HG03342 (cell line): ENCODE measurements around the gene KPNA5.
A peak's percentile ranks its signal among the peaks of the same experiment; 100 is the strongest.
"Not testable (repeated sequence)": the region's sequence is repeated elsewhere in the genome, so short reads cannot be mapped to it uniquely, and the experiment has no call there.

ENCODE experiments used
- ATAC-seq: cut with Tn5 transposase; IDR thresholded peaks from one replicate; pipeline ENCODE4 v1.9.1; 2021; ENCODE audit warnings: mild to moderate bottlenecking, moderate library complexity; ENCODE audit not compliant: unreplicated experiment

KPNA5 gene

GRCh38 chr6:116680880-116681672 lies at the start of gene KPNA5:
TSS of gene KPNA5 (plus strand) at chr6:116681211. CDS start at chr6:116681335, 124 bp downstream.
- ATAC-seq, result peak; percentile 92

DNA sequence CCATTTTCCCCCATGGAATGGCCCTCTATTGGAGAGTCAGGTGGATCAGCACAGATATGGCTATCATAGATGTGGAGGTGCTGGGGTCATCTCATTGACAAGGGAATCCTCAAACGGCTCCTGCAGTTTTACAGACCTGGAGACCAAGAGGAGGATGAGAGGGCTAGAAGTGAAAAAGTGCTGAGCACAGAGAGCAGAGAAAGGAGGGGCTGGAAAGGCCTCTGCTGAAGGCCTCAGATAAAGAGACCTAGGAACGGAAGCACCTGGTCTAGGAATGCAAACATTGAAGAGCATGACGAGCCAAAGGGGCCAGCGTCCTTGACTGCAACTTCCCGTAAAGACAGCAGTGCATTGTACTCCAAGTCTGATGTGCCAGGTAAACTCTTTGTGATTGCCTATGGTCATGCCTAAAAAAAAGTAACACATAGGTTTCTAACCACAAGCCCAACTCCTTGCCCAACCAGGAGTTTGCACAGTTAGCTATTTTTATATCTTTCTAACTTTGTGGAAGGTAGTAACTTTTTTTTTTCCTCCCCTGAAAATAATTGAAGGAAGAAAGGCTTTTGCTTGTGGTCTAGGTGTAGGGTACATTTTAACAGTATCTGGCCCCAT lies 49.5 kb upstream of the KPNA5 start:
- ATAC-seq, result peak; percentile 68

DNA sequence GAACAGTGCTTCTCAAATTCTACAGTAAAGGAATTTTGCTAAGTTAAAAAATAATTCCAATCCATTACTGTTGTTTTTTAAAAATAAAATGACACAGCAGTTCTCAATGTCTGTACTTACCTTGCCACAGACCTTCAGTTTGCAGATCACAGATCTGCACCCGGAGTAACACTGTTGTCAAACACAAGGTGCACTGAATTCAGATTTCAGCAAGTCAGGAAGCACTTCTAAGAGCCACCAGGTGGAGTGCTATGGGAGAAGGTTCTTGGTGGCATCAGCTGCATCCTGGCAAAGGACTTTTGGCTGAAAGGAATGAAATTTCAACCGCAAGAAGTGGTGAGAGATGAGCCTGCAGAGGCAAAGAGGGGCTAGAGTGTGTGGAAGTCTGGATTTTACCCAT lies 47.3 kb upstream of the KPNA5 start:
- no peak for ATAC-seq

- ATAC-seq, result no peak
These were observed 32.9 kb upstream of the KPNA5 start for GRCh38 chr6:116648156-116648555.

DNA sequence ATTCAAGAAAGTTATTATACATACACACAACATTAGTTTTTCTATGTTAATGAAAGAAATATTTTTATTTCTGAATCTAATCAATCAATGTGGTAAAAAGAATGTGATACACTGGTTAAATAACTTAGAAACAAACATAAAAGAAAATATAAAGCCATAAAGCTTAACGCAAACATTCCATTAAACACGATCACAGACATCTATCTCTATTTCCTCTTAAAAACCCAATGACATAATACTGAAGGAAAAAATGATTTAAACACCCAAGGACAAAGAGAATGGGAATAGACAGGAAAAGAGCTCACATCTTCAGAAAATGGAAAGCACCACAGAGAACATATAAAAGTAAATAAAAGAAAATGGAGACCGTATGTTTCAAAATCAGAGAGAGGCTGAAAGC lies 31.9 kb upstream of the KPNA5 start:
- ATAC-seq, result no peak

GRCh38 chr6:116651916-116652315 lies 29.1 kb upstream of the KPNA5 start:
- ATAC-seq, result no peak

GRCh38 chr6:116661594-116661993 lies 19.4 kb upstream of the KPNA5 start:
- no peak for ATAC-seq

DNA sequence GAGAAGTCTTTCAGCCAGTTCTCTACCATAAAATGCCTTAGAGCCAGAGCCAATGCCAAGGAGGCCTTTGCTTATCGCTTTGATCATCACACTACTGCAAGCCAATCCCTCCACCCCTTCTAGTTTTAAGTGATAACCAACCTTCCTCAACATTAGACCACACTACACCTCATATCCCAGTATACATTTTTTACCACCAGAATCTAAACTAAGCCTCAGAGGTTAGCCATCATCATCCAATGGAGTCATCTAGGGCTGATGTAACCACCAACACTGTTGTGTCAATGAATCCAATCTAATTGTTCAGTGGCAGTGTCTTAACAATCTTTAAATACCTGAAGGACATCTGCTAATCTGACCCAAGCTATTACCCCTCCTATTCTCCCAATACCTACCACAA lies 18.8 kb upstream of the KPNA5 start:
- ATAC-seq, result no peak

GRCh38 chr6:116663308-116663707 lies 17.7 kb upstream of the KPNA5 start:
- no peak for ATAC-seq

DNA sequence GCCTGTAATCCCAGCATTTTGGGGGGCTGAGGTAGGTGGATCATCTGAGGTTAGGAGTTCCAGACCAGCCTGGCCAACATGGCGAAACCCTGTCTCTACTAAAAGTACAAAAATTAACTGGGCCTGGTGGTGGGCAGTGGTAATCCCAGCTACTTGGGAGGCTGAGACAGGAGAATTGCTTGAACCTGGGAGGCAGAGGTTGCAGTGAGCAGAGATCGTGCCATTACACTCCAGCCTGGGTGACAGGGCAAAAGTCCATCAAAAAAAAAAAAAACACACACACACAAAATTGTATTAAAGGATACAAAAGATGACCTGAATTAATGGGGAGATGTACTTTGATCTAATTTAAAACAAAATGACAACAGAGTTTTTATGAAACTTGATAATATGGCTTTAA lies 16.8 kb upstream of the KPNA5 start:
- not testable (repeated sequence) for ATAC-seq

GRCh38 chr6:116665464-116665863 lies 15.5 kb upstream of the KPNA5 start:
- ATAC-seq, result no peak

DNA sequence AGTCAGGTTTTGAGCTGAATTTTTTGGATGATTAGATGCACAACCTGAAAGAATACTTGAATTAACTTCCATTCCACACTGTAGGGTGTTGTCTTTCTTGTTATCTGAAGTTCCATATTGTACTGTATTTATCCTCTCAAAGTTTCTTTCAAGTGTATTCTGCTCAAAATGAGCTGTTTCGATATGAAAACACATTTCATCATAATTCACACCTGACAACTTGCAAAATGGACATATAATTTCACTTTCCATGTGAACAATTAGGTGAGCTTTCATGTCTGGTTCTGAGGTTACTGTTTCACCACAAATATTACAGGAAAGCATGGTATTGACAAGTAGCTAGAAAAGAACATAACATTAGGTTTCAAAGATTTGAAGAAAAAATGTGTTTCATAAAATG lies 14.1 kb upstream of the KPNA5 start:
- peak; percentile 40 for ATAC-seq

DNA sequence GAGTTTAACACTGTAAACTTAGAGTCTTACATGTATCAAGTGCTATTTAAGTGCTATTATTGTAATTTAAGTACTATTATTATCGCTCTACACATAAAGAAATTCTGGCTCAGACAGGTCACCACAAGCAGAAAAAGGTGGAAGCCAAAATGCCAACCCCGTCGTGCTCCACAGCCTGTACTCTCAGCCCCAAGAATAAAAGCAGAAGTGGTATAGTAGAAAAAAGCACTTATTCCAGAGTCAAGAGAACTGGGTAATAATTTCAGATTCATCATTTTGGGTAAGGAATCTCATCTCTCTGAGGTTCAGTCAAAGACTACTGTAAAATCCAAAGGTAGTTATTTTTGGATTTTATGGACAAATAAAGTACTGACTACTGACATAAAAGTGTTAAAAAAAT lies 13.4 kb upstream of the KPNA5 start:
- no peak for ATAC-seq

- ATAC-seq, result no peak
These were observed 8.7 kb upstream of the KPNA5 start for GRCh38 chr6:116672306-116672705.

DNA sequence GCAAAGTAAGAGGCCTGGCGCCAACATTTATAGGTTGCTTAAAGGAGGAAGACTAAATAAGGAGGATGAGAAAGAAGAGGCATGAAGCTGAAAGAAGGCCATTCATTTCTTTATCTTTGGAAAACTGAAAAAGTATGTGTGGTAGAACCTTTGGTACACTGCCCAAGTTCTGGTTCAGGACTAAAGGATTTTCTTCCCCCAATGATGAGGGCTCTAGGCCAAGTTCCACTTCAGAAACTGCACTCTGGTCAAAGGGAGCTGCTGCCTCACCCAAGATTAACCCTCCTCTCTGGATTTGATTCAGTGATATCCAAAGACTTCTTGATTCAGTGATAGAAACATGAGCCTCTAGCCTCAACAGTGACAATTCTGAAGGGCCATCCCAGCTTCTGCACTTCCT lies 5.0 kb upstream of the KPNA5 start:
- ATAC-seq, result no peak

DNA sequence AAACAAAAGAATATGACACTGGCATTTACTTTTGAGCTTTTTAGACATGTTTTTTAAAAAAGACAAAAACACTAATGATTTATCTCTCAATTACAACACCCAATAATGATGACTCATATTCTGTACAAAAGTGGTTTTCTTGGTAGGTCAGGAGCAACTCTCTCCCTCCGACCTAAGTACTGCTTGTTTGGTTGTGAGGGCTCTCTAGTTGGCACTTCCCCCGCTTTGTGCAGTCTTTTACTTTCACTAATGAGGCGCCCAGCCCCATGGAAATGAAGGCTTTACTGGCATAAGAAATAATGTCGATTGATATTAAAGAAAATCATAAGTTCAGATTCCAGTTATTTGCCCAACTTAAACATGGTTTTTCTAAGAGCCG lies 1.3 kb downstream of the KPNA5 start:
- peak; percentile 36 for ATAC-seq

- ATAC-seq, result no peak
These were observed 4.5 kb downstream of the KPNA5 start for GRCh38 chr6:116685437-116685993.

GRCh38 chr6:116686475-116687101 lies 5.6 kb downstream of the KPNA5 start:
- ATAC-seq, result not testable (repeated sequence)

- ATAC-seq, result no peak
These were observed 10.1 kb downstream of the KPNA5 start for GRCh38 chr6:116691154-116691553.

GRCh38 chr6:116692873-116693272 lies 11.9 kb downstream of the KPNA5 start:
- not testable (repeated sequence) for ATAC-seq

DNA sequence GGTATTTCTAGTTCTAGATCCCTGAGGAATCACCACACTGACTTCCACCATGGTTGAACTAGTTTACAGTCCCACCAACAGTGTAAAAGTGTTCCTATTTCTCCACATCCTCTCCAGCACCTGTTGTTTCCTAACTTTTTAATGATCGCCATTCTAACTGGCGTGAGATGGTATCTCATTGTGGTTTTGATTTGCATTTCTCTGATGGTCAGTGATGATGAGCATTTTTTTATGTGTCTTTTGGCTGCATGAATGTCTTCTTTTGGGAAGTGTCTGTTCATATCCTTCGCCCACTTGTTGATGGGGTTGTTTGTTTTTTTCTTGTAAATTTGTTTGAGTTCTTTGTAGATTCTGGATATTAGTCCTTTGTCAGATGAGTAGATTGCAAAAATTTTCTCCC lies 12.3 kb downstream of the KPNA5 start:
- ATAC-seq, result not testable (repeated sequence)

- ATAC-seq, result peak; percentile 98
These were observed 14.4 kb downstream of the KPNA5 start for GRCh38 chr6:116695401-116695800.
